Eye (tissue), 1 donor: ENCODE data around the gene MS4A7.
A peak's percentile ranks its signal among the peaks of the same experiment; 100 is the strongest.
"Not testable (repeated sequence)": the region's sequence is repeated elsewhere in the genome, so short reads cannot be mapped to it uniquely, and the experiment has no call there.

Experiments used
- DNase-seq: peaks from one replicate; pipeline ENCODE4 v3.0.0-alpha.2; 2015

MS4A7 gene, protein sequence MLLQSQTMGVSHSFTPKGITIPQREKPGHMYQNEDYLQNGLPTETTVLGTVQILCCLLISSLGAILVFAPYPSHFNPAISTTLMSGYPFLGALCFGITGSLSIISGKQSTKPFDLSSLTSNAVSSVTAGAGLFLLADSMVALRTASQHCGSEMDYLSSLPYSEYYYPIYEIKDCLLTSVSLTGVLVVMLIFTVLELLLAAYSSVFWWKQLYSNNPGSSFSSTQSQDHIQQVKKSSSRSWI

DNA sequence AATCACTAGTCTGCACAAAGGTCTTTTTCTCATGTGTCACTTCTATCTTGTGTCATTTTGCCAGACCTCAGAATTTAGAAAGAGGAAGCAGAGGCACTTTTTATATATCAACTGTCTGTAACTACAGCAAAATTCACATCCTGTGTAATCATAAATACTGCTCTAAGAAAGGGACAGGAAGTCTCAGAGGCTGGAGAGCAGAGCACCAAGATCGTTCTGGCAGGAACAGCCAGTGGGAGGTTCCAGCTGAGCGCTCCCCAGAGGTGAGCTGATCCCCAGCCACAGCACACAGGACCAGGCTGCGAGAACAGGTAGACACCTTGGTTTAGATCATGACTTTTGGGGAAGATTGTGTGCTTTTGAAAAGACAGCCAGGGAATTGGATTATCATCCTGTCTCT is at the start of gene MS4A7:
MS4A7 (plus strand) TSS at position 179 of the 400 bp plus-strand sequence. CDS start 4,610 bp downstream, outside the sequence.
- no peak for DNase-seq

DNA sequence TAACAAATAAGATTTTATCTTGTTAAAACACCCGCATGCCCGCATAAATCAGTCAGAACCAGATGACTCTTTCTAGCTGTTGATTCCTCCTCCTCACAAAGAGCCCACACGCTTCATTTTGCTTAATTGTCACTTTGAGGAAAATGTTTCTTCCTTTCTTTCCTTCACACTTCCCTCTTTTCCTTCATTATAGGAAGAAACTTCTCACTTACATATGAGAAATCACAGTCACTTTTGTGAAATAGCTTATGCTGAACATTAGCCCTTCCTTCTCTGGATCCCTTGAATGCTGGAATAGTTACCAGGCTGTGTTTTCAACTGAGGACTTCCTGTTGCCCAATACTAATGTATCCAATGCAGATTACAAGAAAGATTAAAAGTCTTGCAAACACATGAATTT is 45.5 kb upstream of the MS4A7 start:
- DNase-seq: no peak

DNA sequence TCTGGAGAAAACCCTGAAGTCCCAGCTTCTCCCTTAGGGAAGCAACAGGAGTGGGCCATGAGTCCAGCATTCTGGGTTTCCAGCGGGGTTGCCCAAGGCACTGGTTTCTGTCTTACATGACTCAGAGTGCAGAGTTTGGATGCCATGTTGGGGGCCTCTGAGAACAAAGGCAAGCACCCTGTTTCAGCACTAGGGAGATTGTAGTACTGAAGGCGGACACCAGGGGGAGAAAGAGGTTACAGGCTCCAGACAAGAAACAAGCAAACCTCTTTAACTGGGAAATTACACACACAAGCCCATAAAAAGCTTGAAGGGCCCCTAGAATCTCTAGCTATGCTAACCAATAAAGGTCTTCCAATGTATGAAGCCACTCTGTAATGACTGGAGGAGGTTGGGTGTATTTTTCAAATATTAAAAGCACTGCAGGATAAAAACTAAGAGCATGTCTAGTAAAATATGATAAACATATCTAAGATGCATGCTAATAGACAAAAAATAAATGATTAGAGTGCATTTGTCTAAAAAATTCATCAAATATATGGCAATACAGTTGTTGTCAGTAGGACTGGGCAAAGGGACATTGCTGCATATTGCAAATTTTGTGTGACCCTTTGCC is 44.2 kb upstream of the MS4A7 start:
- DNase-seq: peak; percentile 68

DNA sequence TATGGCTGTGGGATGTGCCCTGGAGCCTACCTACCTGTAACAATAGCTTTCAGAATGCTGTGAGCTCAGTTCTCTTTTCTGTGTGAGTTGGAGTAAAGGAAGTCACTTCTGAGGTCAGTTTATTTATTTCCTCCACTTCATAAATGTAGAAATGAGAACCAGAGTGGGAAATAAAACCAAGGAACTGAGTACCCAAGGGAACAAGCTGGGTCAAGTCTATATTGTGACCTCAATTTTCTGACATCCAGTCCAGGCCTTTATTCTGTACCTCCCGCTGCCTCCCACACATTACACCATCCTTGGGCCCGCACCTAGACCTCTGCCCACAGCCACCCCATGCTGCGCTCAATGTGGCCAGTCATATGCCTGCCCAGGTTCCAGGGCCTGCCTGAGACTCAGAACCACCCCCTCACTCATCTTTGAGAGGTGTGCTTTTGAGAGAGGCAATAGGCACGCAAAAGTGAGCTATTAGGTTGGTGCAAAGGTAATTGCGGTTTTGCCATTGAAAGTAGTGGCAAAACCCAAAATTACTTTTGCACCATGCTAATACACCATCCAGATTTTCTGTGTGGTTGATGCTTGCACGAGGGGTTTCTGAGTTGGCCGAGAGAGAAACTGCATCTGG is 41.5 kb upstream of the MS4A7 start:
- DNase-seq: no peak

DNA sequence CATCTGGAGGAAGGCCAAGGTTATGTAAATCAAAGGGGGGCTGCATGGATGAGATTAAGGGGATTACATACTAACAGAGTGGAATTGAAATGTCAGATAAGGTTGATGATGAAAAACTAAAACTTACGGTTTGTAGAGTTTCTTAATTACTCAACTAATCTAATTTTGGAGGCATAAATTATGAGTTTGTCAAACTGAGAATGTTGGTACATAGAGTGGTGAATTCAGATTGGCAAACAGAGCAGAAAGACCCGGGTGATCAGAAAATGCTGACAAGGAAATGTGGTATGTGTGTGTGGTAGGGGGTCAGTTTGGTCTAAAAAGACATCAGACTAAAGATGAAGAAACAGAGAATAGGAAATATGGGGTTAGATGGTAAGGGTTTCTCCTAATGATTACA is 40.3 kb upstream of the MS4A7 start:
- DNase-seq: no peak

DNA sequence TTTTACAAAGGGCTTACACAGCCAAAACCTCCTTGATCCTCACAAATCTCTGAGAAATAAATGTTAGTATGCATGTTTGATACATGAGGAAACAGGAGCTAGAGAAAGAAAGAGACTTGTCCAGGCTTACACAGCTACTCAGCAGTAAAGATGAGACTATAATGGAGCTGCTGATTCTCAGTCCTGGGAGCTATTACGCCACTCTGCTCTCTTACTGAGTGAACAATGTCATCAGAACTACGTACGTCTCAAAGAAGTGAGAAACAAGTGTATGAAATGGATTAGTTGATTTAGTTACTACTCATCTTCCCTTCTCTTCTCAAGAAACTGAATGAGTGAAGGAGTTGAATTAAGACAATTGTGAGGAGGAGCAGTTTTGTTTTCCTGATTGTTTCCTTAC is 39.0 kb upstream of the MS4A7 start:
- no peak for DNase-seq

DNA sequence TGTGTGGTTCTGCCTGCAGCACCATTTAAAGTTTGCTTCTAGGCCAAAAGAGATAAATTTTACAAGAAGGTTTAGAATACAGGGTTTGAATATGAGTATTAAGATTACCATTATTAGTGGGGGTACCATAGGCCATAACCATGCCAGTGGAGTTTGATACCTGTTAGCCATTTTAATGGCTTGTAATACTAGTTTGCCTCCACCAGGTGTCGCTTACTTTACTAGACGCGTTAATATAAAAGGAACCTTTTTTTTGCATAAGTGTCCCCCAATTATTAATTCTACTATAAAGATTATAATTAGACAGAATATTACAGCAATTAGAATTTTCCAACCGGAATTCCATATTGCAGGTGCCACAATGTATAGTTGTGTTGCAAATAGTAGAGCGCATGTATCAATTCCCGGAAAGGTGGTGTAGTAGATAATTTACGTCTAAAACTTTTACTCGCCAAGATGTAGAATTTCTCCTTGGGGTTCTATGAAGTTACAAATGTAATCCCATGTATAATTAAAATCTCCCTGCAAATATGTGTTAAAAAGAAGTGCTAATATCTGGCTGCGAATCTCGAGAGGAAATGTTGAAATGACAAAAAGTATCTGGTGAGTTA is 35.1 kb upstream of the MS4A7 start:
- no peak for DNase-seq

DNA sequence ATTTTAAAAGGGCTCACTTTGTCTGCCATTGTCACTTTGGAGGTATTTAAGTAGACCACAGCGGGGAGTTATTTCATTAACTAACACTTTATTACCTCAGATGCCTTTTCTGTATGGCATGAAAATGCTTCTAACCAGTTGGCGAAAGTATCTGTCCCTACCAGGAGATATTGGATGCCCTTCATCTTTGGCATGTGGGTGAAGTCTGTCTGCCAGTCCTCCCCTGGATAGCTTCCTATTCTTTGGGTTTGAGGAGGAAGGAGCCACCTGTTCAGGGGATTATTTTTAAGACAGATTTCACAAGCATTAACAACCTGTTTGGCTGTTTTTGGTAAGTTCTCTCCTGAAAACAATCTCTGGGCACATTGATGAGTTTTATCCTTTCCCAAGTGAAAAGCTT is 34.2 kb upstream of the MS4A7 start:
- DNase-seq: no peak

DNA sequence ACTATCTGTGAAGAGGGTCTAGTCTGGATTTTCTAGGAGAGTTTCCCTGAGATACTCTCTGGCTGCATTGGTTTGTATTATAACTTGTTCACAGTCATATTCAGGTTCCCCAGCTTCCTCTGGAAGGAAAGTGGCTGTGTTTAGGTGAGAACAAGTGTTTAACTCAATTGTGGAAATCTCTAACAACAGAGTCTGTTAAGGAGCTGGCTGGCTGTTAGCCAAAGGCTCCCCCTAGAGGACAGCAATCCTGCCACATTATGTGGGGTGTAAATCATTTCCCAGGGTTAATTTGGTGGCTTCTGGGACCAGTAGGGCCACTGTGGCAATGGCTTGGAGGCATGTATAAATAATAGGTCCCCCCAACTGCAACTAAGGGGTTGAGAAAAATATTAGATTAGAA is 32.8 kb upstream of the MS4A7 start:
- DNase-seq: no peak

DNA sequence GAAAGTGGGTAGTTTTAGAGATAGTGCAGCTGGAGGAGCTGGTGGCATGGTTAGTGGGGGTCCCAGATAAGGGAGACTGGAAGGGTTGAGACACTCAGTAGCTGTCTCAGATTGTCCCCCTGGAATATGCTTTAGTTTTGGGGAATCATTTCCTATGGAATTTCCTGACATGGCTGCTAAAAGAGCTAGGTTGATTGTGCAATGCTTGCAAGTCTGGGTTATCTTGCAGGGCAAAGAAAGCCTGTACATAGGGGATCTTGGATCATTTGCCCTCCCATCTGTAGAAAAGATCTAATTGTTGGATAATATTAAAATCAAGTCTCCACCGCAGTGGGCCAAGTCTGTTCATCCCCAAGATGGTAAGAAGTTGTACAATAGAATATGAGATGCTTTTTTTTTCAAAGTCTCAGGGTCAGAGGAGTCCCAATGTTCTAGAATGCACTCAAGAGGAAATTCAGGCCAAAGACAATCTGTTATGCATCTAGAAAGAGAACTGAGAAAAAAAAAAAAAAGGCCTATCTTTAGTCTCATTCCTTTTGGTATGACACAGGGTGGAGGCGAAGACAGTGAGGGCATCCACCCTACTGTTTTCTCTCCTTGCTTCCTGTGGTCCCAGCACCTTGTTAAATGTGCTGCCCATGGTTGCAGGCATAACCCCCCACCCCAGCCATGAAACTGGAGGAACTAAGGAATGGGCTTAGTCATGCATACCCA is 31.1 kb upstream of the MS4A7 start:
- no peak for DNase-seq

DNA sequence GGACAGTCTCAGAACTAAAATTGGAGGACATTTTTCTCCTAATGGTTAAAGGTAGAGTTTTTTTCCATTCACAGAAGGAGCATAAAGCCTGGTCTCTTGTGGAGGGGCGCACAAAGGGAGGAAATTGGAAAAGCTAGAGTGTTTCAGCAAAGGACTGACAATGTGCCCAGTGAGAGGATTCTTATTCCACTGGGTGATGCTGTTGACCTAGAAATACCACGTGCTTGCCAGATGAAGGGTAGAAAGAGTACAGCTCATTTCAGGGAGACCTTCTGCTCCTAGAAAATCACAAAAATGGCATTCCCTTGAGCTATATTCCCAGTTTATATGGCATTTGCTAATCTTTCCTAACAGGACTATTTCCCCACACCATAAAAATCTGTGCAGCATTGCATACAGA is 30.2 kb upstream of the MS4A7 start:
- no peak for DNase-seq

DNA sequence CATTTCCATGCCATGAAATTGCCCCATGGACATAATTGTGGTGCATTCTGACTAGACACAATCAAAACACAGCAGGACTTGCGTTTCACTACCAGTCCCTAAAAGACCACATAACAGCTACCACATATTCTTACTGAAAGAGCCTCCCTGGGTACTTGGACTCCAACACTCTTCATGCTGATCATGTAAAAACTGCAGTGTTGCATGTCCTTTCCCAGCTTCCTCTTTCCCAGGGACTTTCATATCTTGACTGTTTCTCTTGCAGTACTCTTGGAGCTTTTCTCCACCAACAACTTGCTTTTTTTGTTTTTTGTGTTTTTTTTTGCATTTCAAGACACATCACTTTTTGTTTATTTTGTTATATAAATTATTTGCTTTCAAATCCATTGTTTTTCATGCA is 28.3 kb upstream of the MS4A7 start:
- no peak for DNase-seq

DNA sequence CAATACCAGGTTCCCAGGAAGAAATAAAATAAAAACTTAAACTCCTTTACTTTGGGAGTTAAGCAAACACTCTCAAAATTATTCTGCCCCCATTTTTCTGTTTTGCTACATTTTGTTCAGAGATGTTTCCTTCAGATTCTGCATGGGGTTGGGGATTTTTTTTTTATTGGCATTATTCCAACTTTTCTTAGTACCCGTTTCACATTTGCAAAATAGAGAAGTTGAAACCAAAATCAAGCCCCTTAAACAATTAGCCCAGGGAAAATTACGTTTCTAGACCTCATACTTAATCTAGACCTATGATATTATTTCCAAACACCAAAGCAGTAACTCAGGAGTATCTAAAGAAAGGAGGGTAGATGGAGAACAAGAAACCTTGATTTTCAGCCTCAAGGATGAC is 20.6 kb upstream of the MS4A7 start:
- DNase-seq: no peak

DNA sequence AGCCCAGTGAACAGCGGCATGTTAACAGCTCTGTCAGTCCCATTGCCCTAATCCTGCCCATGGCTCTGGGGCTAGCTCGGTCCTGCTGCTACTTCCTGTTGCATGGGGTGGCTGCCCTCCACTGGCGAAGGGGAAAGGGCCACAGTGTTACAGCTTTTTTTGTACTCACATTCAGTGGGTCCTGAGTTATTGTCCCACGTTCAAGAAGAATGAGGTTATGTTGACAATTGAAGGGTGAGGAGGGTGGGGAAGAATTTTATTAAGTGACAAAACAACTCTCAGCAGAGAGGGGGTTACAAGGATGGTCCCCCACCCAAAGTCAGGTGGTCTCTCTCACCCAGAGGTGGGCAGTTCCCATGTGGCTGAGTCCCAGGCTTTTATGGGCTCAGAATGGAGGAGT is 17.7 kb upstream of the MS4A7 start:
- DNase-seq: no peak

DNA sequence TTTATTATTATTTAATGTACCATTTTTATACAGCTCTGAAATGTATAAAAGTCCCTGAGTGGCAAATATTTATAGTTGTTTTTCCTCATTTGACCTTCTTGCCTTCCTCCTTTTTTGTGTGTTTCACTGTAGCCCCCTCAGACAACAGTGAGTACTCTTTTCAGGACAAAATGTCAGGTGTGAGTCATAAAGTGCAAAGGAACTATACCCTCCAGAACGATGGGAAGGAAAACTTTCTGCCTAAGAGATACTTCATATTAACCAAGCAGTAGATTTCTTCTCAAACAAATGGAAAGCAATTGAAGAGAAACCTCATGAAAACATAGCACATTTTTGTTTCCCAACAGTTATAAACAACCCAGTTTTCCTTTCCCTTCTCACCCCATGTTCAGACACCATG is 16.1 kb upstream of the MS4A7 start:
- DNase-seq: no peak

DNA sequence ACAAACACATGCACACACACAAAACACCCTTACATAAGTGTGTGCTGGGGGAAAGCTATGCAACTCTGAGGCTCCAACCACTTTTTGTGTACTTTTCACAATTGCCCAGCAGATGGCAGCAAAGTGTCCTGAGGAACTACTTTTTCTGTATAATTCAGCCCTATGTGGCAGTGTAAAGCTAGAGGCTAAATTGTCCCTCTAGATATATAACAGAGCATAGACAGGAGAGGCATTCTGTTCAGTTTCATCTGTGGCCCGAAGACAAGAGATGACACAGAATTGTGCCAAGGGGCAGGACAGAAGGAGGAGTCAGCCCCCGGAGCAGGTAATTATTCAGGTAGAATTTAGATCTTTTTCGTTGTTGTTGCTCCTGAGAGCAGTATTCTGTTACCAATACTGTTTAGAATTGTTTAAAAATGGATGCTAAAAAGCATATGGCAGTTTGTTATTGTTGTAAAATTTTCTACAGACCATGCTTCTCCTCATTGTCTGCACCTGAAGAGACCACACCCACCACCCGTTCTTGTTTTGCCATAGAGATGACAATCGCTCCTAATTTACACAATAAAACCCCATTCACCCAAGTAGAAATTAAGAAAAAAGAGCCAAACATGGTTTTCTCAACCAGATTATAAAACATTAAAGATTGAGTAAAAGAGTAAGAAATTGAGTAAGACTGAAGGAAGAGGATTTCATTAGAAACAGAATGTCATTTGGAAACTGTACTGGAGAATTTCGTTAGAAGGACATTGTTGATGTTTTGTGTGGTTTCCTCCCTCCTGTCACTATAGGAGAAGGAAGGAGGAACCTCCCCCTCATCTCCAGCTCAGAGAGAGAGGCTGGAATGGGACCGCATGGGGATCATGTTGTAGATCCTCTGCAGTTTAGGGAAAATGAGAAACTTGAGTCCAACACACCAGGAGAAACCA is 14.5 kb upstream of the MS4A7 start:
- DNase-seq: peak; percentile 88

DNA sequence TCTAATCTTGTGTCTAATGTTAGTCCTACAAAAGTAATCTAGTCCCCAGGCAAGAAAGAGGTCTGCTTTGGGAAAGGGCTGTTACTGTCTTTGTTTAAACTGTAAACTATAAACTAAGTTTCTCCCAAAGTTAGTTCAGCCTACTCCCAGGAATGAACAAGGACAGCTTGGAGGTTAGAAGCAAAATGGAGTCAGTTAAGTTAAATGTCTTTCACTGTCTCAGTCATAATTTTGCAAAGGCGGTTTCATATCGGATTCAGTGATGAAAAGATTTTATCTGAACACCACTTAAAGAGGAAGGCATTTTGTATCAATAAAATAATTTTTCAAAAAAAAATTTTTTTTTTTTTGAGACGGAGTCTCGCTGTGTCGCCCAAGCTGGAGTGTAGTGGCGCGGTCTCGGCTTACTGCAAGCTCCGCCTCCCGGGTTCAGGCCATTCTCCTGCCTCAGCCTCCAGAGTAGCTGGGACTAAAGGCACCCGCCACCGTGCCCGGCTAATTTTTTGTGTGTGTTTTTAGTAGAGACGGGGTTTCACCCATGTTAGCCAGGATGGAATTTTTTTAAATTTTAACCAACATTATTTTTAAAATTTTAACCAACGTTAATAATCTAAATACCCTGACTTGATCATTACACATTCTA is 11.9 kb upstream of the MS4A7 start:
- DNase-seq: not testable (repeated sequence)

DNA sequence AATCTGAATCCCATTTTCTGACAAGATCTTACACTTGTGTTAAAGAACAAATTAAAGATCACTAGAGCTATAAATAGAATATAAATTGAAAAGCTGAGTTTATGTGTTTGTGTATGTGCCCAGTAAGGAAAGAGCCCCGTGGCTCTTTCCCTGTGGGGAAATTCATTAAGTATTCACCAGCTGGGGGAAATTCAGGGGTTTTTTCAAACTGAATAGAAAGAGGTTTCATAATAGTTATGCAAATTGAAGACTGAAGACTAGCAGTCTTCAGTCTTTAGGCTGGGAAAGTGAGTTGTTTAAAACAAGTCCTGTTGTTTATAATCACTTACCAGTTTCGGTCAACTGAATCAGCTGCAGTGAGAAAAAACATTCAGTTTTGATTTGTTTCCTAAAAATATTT is 11.3 kb upstream of the MS4A7 start:
- DNase-seq: no peak

DNA sequence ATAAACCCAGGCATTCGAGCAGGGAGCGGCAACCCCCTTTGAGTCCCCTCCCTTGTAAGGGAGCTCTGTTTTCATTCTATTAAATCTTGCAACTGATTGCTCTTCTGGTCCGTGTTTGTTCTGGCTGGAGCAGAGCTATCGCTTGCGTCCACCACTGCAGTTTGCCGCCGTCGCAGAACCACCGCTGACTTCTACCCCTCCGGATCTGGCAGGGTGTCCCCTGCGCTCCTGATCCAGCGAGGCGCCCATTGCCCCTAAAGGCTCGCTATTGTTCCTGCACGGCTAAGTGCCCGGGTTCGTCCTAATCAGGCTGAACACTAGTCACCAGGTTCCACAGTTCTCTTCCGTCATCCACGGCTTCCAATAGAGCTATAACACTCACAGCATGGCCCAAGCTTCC is 10.4 kb upstream of the MS4A7 start:
- DNase-seq: no peak

DNA sequence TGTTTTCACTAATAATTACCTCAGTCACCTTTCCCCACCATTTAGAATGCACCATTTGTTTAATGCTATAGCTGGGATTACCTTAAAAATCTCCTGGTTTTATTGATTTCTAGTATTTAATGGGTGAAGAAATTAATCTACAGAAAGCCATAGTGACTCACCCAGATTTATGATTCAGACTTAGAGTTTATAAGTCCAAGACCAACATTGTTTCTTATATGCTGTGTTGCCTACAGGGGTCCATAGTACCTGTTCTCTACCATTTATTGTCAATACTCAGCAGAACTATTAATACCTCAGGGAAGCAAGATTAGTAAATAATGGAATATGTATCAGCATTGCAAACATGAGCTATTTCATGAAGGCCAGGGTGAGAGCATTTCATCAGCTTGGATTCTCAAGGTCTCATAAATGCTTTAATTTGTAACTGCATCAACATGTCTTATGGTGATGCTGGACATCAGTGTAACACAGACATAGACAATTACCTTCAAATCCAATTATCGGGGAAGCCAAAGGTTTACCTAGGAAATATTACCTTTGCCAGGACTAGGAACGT is 8.0 kb upstream of the MS4A7 start:
- DNase-seq: no peak

DNA sequence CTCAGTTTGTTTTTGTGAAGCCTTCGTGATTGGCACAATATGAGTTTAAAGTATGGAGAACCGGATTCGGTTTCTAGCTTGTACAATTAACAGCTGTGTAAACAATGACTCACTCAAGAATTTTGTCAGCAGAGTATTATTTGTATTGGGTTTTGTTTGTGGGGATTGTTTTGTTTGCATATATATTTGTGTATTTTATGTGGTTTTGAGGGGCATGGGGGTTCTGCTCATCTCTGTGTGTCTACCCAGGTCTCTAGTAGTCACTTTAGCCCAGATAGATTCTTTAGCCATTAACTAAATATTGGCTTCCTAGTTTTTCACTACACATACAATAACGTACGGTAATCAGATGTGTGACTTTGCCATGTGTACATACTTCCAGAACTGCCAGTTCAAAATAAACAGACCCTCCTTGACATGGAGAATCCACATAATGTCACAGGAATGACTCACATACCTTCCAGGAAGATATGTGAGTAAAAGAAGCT is 7.5 kb upstream of the MS4A7 start:
- DNase-seq: peak; percentile 7
